Gastrocnemius medialis (tissue), 4 donors: Measurements from ENCODE around the gene PLXNA3.

ENCODE experiments used
- POLR2A ChIP-seq, 2 donors: fragments of 450-650 bp; IDR thresholded peaks; one replicate each; pipeline ENCODE4 v1.6.1; 2017; ENCODE audit warnings: antibody characterized with exemption in 2 of 2, mild to moderate bottlenecking in 2 of 2, moderate library complexity in 2 of 2
- TF ChIP-seq, protein P1 (sequence below), 5 experiments: fragments of 450-650 bp in 3 of 5; fragments of 200-600 bp in 2 of 5; sonication (generic) in 2 of 5; IDR thresholded peaks in 4 of 5; conservative IDR thresholded peaks in 1 of 5; 1 replicate in 4 of 5; 2 replicates in 1 of 5; pipeline ENCODE4 v1.5.1; 2016 to 2019; ENCODE audit warnings: antibody characterized with exemption in 5 of 5, mild to moderate bottlenecking in 3 of 5, moderate library complexity in 3 of 5

DNA sequence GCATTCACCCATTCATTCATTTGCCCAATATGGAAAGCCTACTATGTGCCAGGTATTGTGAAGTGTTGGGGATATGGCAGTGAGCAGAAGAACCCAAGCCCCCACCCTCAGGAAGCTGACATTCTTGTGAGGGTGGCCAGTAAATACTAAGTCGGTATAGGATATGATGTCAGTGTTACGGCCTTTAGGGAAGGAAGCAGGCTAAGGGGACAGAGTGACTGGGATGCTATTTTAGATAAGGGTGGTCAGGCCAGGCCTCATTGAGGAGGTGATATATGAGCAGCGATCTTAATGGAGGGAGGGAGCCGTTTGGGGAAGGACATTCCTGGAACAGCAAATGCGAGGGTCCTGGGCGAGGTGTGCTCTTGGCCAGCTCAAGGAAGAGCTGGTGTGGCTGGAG lies 27.6 kb upstream of the PLXNA3 start:
- no peak for TF ChIP-seq POLR2A (IDR thresholded peaks at IDR 0.05)
- TF ChIP-seq, protein P1, sequence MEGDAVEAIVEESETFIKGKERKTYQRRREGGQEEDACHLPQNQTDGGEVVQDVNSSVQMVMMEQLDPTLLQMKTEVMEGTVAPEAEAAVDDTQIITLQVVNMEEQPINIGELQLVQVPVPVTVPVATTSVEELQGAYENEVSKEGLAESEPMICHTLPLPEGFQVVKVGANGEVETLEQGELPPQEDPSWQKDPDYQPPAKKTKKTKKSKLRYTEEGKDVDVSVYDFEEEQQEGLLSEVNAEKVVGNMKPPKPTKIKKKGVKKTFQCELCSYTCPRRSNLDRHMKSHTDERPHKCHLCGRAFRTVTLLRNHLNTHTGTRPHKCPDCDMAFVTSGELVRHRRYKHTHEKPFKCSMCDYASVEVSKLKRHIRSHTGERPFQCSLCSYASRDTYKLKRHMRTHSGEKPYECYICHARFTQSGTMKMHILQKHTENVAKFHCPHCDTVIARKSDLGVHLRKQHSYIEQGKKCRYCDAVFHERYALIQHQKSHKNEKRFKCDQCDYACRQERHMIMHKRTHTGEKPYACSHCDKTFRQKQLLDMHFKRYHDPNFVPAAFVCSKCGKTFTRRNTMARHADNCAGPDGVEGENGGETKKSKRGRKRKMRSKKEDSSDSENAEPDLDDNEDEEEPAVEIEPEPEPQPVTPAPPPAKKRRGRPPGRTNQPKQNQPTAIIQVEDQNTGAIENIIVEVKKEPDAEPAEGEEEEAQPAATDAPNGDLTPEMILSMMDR (IDR thresholded peaks at IDR 0.05 in 4 of 5, conservative IDR thresholded peaks at IDR 0.05 in 1 of 5) = no peak
